OCI-LY1 (cell line): ENCODE measurements around the gene FMN2.

Source experiments
- EZH2 ChIP-seq: fragments of 200-600 bp; sonication (generic), shearing (Covaris generic); IDR thresholded peaks from 2 replicates; pipeline ENCODE4 v1.8.0; 2017; ENCODE audit warnings: borderline replicate concordance, mixed run types, mild to moderate bottlenecking, antibody characterized with exemption, low read length, moderate library complexity, mixed read lengths
- TF ChIP-seq, protein P1 (sequence below): fragments of 200-600 bp; sonication (generic), shearing (Covaris generic); IDR thresholded peaks from 2 replicates; pipeline ENCODE4 v1.5.1; 2017; ENCODE audit warnings: mild to moderate bottlenecking, antibody characterized with exemption, low read length, moderate library complexity, mixed read lengths

- TF ChIP-seq EZH2: no peak
- TF ChIP-seq, protein P1, sequence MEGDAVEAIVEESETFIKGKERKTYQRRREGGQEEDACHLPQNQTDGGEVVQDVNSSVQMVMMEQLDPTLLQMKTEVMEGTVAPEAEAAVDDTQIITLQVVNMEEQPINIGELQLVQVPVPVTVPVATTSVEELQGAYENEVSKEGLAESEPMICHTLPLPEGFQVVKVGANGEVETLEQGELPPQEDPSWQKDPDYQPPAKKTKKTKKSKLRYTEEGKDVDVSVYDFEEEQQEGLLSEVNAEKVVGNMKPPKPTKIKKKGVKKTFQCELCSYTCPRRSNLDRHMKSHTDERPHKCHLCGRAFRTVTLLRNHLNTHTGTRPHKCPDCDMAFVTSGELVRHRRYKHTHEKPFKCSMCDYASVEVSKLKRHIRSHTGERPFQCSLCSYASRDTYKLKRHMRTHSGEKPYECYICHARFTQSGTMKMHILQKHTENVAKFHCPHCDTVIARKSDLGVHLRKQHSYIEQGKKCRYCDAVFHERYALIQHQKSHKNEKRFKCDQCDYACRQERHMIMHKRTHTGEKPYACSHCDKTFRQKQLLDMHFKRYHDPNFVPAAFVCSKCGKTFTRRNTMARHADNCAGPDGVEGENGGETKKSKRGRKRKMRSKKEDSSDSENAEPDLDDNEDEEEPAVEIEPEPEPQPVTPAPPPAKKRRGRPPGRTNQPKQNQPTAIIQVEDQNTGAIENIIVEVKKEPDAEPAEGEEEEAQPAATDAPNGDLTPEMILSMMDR: no peak
Observed at GRCh38 chr1:240401731-240402130, 310.0 kb downstream of the FMN2 start.
